Spleen (tissue), 7 donors: Measurements from ENCODE around the gene TIMP2.

Experiments used
- POLR2A ChIP-seq, 3 donors: fragments of 450-650 bp; IDR thresholded peaks; one replicate each; pipeline ENCODE4 v1.5.1; 2017; ENCODE audit warnings: antibody characterized with exemption in 3 of 3, mild to moderate bottlenecking in 1 of 3
- POLR2AphosphoS5 ChIP-seq, 3 donors: sonication (generic); formaldehyde crosslinking; IDR thresholded peaks; one replicate each; pipeline ENCODE4 v1.5.1; 2017; ENCODE audit warnings: antibody characterized with exemption in 3 of 3
- TF ChIP-seq, protein P1 (sequence below), 11 experiments: fragments of 200-600 bp in 7 of 11; fragments of 450-650 bp in 4 of 11; sonication (generic) in 4 of 11; IDR thresholded peaks in 8 of 11; conservative IDR thresholded peaks in 3 of 11; 1 replicate in 7 of 11; 2 replicates in 4 of 11; pipeline versions ENCODE4 v1.4.0 to v1.8.0; 2016 to 2021; ENCODE audit warnings: antibody characterized with exemption in 11 of 11, inconsistent platforms in 4 of 11, mild to moderate bottlenecking in 1 of 11
- donor health status: DM: no; HTN: no; CAD: no; lungs with moderate emphysema.
- donor health status: DM: no; HTN: no; CAD: no.
- donor health status: DM: no; HTN: no; CAD: no.

DNA sequence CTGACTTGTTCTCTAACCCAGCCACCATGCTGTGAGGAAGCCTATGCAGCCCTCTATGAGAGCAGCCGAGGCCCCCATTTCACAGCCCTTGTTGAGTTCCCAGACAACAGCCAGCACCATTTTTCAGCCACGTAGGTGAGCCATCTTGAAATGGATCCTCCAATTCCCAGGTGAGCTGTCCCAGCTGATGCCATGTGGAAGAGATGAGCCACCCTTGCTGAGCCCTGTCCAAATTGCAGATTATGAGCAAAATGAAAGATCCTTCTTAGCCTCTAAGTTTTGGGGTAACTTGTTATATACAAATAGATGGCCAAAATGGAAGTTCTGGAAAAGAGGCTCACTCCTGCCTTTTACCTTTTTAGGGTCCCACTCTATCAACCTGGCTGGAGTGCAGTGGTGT lies 25.7 kb upstream of the TIMP2 start:
- TF ChIP-seq POLR2A (IDR thresholded peaks at IDR 0.05) (no peak), POLR2AphosphoS5 (IDR thresholded peaks at IDR 0.05) (no peak)
- TF ChIP-seq, protein P1, sequence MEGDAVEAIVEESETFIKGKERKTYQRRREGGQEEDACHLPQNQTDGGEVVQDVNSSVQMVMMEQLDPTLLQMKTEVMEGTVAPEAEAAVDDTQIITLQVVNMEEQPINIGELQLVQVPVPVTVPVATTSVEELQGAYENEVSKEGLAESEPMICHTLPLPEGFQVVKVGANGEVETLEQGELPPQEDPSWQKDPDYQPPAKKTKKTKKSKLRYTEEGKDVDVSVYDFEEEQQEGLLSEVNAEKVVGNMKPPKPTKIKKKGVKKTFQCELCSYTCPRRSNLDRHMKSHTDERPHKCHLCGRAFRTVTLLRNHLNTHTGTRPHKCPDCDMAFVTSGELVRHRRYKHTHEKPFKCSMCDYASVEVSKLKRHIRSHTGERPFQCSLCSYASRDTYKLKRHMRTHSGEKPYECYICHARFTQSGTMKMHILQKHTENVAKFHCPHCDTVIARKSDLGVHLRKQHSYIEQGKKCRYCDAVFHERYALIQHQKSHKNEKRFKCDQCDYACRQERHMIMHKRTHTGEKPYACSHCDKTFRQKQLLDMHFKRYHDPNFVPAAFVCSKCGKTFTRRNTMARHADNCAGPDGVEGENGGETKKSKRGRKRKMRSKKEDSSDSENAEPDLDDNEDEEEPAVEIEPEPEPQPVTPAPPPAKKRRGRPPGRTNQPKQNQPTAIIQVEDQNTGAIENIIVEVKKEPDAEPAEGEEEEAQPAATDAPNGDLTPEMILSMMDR (IDR thresholded peaks at IDR 0.05 in 8 of 11, conservative IDR thresholded peaks at IDR 0.05 in 3 of 11): no peak
